OCI-M2 (cell line): ENCODE measurements around the gene FBXL13.
"Not testable (repeated sequence)": the region's sequence is repeated elsewhere in the genome, so short reads cannot be mapped to it uniquely, and the experiment has no call there.

Experiments used
- DNase-seq: peaks from one replicate; lab custom pipeline; 2025; ENCODE audit not compliant: unreplicated experiment; lab: John Stamatoyannopoulos, UW

FBXL13 gene

DNA sequence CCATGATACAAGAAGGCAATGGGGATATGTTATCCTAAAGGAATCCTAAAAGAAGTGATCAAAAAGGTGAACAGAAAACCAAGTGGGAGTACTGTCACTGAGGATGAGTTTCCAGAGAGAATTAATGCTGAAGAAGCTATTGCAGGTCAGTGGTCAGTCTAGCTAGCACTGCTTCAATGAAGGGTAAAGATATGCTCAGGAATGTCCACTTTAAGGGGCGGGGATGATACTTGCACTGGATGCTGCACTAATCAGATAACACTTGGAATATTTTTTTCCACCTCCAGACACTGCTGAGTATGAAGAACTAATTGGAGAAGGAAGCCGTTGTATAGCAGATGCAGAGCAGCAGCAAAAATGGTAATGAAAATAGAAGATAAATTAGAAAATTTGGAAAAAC, 86.5 kb downstream of the FBXL13 start:
- no peak for DNase-seq

DNA sequence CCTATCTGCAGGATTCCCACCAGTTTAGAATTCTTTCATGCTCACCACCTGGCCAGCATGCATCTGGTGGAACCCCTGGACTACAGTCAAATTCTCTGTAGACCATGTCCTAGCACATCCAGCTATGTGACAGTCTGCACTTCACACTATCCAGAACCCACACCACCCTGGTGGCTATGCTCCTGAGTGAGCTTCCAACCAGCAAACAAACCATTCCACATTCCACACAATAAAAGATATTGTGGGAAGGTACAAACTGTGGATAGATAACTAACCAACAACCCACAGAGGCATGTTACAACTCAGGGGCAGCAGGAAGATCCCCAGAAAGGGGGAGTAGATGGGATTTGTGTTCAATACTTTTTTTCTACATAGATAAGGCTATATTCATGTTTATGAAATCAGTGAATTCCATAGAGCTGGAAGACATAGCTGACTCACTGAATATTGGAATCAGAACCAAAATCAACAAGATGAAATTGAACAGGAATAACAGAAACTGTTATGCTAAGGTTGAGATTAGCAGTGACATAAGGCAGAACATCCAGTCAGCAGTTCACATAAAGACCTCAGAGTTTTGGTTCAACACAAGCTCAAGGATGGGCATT, 89.3 kb downstream of the FBXL13 start:
- no peak for DNase-seq

DNA sequence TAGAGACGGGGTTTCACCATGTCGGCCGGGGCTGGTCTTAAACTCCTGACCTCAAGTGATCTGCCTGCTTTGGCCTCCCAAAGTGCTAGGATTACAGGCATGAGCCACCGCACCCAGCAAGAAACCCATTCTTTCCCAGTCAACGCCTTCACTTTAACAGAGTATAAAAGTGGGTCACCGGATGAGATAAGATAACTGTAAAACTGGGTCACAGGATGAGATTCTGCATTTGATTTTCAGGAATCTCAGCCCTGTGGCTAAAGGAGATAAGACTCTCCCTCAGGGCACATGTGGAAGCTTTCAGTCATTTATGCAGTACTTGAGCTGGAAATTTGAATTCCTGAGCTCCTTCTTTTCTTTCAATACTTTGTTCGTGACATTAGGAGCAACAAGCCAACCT, 91.0 kb downstream of the FBXL13 start:
- no peak for DNase-seq

DNA sequence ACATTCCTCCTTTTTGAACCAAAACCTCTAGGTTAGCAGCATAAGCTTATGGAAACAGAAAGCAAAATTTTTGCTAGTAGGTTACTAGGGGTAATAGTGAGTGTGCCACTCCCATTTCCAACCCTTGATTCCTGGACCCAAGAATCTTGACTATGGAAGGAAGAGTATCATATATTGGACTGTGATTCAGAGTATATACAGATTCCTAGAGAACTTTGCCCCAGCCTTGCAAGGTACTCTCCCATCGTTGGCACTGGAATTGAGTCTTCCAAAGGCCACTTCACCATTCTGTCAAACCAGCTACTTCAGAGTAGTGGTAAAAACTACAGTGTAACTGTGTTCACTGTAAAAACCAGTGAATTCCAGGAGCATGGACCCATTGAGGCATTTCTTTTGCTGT, 92.4 kb downstream of the FBXL13 start:
- no peak for DNase-seq

DNA sequence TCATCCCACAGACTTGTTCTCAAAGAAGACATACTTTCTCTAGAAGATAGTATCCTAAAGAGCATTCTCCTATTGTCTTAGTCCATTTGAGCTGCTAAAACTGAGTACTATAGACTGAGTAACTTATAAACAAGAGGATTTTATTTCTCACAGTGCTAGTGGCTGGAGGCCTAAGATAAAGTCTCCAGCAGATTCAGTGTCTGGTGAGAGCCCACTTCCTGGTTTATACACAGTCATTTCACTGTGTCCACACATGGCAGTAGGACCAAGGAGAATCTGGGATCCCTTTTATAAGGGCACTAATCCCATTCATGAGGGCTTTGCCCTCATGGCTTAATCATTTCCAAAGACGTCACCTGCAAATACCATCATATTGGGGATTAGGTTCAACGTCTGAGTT, 93.1 kb downstream of the FBXL13 start:
- DNase-seq: no peak

DNA sequence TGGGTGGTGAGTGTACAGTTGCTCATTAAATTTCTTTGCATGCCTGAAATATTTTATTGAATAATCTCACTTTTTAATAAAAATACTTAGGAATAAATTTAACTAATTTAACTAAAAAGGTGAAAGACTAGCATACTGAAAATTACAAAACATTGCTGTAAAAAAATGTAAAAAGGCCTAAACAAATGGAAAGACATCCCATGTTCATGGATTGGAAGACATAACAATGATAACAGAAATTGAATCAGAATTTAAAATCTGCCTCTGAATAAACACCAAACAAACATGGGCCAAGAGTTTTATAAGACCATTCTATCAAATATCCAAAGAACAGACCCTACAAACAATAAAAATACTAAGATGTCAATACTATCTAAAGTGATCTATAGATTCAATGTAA, 94.9 kb downstream of the FBXL13 start:
- no peak for DNase-seq

DNA sequence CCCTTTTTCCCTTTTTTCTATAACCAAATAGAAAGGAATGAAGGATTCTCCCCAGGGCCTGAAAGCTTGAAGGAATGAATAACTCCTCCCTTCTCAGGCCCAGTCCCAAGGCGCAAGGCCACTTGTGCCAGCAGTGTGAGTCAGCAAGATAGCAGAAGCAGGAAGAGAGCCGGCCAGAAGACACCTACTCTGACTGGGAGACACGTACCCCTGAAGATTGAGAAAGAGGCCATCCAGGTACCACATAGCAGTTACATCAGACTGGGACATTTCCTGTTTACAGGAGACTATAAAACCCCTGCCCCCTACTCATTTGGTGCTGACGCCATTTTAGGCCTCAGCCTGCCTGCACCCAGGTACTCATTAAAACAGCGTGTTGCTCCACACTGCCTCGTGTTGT, 96.3 kb downstream of the FBXL13 start:
- DNase-seq: no peak

DNA sequence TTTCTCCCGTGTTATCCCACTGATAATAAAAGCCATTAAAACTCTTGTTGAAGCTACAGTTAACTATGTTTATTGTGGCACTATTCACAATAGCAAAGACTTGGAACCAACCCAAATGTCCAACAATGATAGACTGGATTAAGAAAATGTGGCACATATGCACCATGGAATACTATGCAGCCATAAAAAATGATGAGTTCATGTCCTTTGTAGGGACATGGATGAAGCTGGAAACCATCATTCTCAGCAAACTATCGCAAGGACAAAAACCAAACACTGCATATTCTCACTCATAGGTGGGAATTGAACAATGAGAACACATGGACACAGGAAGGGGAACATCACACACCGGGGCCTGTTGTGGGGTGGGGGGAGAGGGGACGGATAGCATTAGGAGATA, 97.0 kb downstream of the FBXL13 start:
- DNase-seq: not testable (repeated sequence)

DNA sequence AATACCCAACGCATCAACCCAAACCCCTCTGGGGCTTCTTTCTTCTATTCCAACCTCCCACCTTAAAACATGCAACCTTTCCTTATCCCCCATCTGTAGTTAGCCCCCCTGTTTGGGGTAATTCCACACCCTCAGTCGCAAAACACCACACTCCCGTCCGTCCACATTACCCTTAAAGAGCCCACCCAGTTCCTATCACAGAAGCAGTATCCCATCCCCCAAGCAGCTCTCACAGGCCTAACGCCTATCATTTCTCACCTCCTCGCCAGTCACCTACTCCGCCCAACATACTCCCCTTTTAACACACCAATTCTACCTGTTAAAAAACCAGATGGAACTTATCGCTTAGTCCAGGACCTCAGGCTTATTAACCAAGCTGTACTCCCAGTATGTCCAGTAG, 98.1 kb downstream of the FBXL13 start:
- no peak for DNase-seq

DNA sequence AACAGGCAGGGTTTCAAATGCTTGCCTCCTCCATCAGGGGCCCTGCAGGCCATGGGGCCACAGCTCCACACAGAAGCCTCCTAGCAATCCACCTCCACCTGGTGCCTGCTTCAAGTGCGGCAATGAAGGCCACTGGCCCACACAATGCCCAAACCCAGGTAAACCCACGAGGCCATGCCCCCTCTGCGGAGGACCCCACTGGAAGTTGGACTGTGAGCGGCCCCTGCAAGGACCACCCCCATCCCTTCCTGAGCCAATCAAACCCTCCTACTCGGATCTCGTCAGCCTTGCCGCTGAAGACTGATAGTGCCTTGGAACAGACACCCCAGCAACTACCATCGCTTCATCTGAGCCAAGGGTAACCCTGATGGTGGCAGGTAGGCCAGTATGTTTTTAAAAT, 98.7 kb downstream of the FBXL13 start:
- no peak for DNase-seq

DNA sequence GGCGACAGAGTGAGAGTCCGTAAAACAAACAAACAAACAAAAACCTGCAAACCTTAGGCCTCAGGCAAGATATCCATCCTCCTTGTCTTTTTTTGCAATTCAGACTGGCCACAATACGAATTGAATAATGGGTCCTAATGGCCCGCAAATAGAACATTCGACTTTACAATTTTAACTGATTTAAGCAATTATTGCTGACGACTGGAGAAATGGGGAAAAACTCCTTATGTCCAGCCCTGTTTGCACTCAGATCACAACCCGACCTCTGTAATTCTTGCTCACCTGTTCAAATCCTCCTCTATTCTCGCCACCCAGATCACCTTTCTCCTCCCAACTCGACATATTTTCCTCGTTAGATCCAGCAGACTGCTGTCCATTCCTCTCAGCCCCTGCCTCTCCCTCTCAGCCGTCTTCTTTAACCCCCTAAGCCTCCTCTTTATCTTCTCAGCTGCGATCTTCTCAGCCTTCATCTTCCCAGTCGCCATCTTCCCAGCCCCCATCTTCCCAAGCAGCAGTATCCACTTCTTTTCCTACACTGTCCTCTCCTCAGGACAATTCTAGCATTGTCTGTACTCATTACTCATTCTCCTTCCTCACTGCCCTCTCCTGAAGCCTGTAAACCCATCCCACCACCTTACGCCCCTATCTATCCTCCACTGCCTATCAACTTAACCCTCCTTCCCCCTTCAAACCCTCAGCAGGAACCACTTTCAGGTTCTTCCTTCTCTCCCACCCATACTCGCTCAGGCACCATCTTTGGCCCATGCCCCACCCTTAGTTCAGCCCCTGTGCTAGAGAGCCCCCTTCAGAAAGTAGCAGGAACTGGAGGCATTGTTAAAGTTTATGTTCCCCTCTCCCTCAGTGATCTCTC, 100.0 kb downstream of the FBXL13 start:
- DNase-seq: no peak

DNA sequence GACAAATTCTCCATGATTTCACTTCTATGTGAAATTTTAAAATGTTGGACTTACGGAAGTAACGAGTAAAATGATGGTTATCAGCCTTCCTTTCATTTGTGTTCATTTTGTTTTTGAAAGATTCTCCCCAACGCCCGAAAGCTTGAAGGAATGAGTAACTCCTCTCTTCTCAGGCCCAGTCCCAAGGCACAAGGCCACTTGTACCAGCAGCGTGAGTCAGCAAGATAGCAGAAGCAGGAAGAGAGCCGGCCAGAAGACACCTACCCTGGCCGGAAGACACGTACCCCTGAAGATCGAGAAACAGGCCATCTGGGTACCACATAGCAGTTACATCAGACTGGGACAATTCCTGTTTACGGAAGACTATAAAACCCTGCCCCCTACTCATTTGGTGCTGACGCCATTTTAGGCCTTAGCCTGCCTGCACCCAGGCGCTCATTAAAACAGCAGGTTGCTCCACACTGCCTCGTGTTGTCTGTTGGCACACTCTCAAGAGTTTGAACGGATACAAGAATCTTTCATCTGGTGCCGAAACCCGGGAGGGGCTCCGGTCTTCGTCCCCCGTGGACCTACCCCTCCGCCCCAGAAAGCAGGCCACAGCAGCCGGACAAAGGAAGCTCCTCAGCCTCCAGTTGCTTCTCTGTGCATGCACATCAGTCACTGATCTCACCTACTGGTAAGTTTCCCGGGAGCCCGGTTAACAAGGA, 101.3 kb downstream of the FBXL13 start:
- peak; percentile 55 for DNase-seq

DNA sequence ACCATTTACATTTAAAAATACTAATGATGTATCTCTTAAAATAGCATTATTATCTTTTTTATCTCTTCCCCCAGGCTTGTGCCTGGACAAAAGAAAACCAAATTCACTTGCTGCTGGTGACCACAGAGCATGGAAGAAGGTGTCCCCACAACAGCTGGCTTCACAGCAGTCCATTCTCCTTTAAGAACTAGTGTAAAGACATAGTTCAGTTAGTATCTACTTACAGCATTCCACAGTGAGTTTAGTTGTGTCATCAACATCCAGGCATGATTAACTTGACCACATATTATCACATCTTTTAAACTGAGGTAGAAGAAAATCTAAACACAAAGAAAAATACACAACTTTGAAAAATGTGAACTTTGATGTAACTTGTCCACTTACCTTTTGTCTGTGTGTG, 106.8 kb downstream of the FBXL13 start:
- no peak for DNase-seq

DNA sequence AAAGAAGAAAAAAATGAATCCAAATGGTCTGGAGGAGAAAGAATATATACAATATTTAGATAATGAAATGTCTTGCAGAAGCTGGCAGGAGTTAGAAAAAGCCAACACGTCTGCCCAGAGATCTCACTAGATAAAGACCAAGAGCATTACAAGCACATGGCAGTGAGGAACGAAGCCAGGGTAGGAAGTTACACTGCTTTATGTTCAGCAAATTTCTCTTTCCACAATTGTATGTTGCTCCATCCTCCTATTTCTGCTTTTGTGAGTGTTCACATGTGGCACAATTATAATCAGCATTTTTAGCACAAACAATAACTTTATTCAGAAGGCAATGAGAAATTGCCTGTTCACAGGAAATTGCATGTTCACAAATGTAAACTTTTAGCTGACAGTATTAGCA, 108.1 kb downstream of the FBXL13 start:
- DNase-seq: no peak

DNA sequence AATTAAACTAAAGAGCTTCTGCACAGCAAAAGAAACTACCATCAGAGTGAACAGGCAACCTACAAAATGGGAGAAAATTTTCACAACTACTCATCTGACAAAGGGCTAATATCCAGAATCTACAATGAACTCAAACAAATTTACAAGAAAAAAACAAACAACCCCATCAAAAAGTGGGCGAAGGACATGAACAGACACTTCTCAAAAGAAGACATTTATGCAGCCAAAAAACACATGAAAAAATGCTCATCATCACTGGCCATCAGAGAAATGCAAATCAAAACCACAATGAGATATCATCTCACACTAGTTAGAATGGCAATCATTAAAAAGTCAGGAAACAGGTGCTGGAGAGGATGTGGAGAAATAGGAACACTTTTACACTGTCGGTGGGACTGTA, 112.6 kb downstream of the FBXL13 start:
- DNase-seq: not testable (repeated sequence)

DNA sequence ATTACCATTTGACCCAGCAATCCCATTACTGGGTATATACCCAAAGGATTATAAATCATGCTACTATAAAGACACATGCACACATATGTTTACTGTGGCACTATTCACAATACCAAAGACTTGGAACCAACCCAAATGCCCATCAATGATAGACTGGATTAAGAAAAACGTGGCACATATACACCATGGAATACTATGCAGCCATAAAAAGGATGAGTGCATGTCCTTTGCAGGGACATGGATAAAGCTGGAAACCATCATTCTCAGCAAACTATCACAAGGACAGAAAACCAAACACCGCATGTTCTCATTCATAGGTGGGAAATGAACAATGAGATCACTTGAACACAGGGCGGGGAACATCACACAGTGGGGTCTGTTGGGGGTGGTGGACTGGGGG, 116.6 kb downstream of the FBXL13 start:
- DNase-seq: not testable (repeated sequence)

DNA sequence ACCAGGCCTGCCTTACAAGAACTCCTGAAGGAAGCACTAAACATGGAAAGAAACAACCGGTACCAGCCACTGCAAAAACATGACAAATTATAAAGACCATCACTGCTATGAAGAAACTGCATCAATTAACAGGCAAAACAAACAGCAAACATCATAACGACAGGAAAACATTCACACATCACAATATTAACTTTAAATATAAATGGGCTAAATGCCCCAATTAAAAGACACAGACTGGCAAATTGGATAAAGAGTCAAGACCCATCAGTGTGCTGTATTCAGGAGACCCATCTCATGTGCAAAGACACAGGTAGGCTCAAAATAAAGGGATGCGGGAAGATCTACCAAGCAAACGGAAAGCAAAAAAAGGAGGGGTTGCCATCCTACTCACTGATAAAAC, 120.2 kb downstream of the FBXL13 start:
- not testable (repeated sequence) for DNase-seq

DNA sequence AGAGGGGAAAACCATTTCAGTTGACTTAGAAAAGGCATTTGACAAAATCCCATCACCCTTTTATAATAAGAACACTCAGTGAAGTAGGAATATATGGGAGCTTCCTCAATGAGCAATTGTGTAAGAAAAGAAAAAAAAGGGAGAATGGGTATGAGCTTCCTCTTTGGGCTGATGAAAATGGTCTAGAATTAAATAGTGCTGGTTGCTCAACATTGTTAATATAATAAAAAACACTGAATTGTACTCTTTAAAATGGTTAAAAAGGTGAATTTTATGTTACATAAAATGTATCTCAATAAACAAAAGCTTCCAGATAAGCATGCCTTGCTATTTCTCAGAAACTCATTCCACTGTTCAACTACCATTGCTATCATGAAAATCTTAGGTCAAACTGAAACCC, 121.2 kb downstream of the FBXL13 start:
- DNase-seq: no peak

DNA sequence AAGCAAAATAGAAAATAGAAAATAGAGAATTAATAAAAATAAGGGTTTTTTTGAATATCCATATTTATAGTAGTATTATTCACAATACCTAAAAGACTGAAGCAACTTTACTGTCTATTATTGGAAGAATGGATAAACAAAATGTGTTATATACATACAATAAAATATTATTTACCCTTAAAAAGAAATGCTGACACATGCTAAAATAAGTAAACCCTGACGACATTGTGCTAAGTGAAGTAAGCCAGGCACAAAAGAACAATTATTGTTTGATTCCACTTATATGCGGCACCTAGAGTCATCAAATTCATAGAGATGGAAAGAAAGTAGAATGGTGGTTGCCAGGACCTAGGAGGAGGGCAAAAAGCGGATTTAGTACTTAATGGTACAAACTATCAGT, 122.8 kb downstream of the FBXL13 start:
- no peak for DNase-seq

DNA sequence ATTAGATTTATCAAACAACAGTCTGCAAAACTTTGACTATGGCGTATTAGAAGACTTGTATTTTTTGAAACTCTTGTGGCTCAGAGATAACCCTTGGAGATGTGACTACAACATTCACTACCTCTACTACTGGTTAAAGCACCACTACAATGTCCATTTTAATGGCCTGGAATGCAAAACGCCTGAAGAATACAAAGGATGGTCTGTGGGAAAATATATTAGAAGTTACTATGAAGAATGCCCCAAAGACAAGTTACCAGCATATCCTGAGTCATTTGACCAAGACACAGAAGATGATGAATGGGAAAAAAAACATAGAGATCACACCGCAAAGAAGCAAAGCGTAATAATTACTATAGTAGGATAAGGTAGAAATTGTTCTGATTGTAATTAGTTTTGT, 130.4 kb downstream of the FBXL13 start:
- no peak for DNase-seq

DNA sequence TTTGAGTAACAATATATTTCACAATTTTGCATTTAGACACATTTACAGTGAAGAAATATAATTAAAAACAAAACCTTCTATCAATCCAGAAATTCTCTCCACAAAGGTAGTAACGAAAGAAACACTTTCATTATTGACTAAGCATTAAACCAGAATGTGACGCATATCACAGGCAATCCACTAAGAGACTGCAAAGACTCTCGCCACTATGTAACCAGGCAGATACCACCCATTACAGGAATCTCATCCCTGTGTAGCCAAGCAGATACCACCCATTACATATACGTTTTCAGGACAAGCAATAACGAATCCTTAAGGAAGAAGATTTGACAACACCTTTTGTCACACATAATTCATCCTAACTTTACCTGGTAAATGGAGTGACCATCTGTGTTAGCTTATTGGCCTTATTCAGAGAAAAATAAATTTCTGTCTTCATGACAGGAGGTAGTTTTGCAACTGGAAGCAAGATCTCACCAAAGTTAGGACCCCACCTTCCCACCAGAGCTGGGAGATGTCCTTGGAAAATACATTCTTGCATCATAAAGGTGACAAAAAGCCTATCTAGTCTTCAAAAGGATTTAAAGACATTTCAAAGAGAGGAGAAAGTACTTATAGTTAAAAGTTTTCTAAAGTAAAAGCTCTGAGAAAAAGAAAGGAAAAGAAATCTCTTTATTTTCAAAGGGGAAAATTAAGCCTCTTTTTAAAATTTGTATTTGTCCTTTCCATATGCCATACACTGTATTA, 131.0 kb downstream of the FBXL13 start:
- no peak for DNase-seq
